BE2C (cell line): Measurements from ENCODE around the gene FBXW12.

Experiments
- DNase-seq: peaks from one replicate; pipeline ENCODE4 v3.0.0-alpha.2; 2020
- H3K27me3 ChIP-seq: fragments of 250-450 bp; sonication (Bioruptor Pico); 2 replicates; pipeline ENCODE4 v1.5.1; 2020; ENCODE audit warnings: mild to moderate bottlenecking
- H3K36me3 ChIP-seq: fragments of 250-450 bp; sonication (Bioruptor Pico); 2 replicates; pipeline ENCODE4 v1.5.1; 2020; ENCODE audit warnings: mild to moderate bottlenecking
- H3K4me1 ChIP-seq: fragments of 250-450 bp; sonication (Bioruptor Pico); 2 replicates; pipeline ENCODE4 v1.5.1; 2020
- H3K4me3 ChIP-seq: 2 replicates; pipeline ENCODE4 v1.5.1; 2011; ENCODE audit warnings: low read depth, low read length
- H3K9me3 ChIP-seq: fragments of 250-450 bp; sonication (Bioruptor Pico); 2 replicates; pipeline ENCODE4 v1.5.1; 2020
- TF ChIP-seq, protein P1 (sequence below): IDR thresholded peaks from 2 replicates; pipeline ENCODE4 v1.5.1; 2012; ENCODE audit warnings: mild to moderate bottlenecking, low read depth, low read length

The FBXW12 gene

DNA sequence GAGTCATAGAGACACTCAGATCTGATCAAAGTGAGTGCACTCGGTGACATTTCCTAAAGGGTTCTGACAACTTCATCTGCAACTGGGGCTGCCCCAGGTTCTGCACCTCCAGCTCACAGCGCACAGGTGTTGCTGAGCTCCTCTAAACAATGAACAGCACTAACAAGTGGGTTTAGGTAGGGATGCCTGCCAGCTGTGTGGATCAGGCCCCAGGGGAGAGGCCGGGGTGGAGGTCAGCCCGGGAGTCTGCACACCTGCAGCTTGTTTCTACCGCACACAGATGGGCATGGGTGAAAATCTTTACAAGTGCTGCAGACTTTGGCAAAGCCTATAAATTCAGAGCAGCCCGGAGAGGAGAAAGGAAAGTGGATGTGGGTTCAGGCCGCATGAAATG is 355 bp downstream of the FBXW12 start:
- H3K4me3 ChIP-seq, result no peak overlapping the region
- H3K4me1 ChIP-seq, result no peaks in the 10 kb centered on the region; the same call in 1 of the 2 replicates
- H3K27me3 ChIP-seq, result no peaks in the 10 kb centered on the region
- no peaks in the 10 kb centered on the region for H3K9me3 ChIP-seq
- no peak for DNase-seq
- TF ChIP-seq, protein P1, sequence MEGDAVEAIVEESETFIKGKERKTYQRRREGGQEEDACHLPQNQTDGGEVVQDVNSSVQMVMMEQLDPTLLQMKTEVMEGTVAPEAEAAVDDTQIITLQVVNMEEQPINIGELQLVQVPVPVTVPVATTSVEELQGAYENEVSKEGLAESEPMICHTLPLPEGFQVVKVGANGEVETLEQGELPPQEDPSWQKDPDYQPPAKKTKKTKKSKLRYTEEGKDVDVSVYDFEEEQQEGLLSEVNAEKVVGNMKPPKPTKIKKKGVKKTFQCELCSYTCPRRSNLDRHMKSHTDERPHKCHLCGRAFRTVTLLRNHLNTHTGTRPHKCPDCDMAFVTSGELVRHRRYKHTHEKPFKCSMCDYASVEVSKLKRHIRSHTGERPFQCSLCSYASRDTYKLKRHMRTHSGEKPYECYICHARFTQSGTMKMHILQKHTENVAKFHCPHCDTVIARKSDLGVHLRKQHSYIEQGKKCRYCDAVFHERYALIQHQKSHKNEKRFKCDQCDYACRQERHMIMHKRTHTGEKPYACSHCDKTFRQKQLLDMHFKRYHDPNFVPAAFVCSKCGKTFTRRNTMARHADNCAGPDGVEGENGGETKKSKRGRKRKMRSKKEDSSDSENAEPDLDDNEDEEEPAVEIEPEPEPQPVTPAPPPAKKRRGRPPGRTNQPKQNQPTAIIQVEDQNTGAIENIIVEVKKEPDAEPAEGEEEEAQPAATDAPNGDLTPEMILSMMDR, result no peak
- no peaks in the 10 kb centered on the region for H3K36me3 ChIP-seq

DNA sequence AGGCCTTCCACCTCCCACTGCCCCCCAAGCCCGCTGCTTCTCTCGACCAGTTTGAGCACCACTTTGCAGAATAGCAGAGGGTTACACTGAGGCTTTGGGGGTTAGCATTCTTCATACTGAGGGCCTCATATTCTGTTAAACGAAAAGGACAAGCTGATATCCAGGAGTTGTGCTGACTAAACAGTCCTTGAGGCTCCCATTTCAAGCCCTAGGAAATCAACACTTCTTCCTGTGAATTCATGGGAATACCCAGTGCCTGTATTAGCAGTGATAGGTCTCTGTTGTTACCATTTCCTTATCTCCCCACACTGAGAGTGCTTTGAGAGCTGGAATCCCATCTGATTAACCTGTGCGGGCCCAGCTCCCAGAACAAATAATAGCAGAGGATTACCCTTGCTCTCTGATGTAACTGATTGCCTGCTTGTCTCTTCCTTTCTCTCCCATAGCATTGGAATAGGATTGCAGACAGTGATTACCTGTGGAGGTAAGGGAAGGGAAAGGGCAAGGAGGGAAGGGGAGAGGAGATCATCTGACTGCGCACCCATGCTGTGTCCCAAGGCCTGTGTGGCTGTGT is 930 bp downstream of the FBXW12 start:
- Histone ChIP-seq H3K9me3 (no peaks in the 10 kb centered on the region), H3K27me3 (no peaks in the 10 kb centered on the region), H3K4me3 (no peak overlapping the region), H3K4me1 (no peaks in the 10 kb centered on the region; the same call in 1 of the 2 replicates), H3K36me3 (no peaks in the 10 kb centered on the region)
- TF ChIP-seq, protein P1, result no peak
- DNase-seq, result no peak

DNA sequence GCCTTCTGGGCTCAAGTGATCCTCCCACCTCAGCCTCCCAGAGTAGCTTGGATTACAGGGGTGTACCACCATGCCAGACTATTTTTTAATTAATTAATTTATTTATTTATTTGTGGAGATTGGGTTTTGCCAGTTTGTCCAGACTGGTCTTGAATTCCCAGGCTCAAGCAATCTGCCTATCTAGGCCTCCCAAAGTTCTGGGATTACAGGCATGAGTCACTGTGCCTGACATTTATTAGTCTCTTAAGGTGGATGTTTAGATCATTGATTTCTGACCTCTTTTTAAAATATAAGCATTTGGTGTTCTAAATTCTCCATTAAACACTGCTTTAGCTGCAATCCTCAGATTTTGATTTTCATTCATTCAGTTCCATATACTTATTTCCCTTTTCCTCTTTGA is 15.6 kb downstream of the FBXW12 start:
- TF ChIP-seq, protein P1, result no peak
- Histone ChIP-seq H3K4me3 (no peak overlapping the region), H3K36me3 (no peaks in the 10 kb centered on the region), H3K9me3 (no peaks in the 10 kb centered on the region), H3K27me3 (no peaks in the 10 kb centered on the region), H3K4me1 (no peaks in the 10 kb centered on the region)
- no peak for DNase-seq

DNA sequence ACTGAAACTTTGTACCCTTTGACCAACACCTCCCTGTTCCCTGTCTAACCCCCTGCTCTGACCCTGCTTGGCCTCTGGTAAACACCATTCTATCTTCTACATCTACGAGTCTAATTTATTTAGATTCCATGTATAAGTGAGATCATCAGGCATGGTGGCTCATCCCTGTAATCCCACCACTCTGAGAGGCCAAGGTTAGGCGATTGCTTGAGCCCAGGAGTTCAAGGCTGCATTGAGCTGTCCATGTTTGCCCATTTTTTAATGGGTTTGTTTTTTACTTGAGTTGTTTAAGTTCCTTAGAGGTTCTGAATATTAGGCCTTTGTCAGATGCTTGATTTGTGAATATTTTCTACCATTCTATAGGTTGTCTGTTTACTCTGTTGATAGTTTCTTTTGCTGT is 16.9 kb downstream of the FBXW12 start:
- Histone ChIP-seq H3K9me3 (no peaks in the 10 kb centered on the region), H3K36me3 (no peaks in the 10 kb centered on the region), H3K4me1 (no peaks in the 10 kb centered on the region), H3K27me3 (no peaks in the 10 kb centered on the region), H3K4me3 (no peak overlapping the region)
- DNase-seq, result no peak
- TF ChIP-seq, protein P1, result no peak

DNA sequence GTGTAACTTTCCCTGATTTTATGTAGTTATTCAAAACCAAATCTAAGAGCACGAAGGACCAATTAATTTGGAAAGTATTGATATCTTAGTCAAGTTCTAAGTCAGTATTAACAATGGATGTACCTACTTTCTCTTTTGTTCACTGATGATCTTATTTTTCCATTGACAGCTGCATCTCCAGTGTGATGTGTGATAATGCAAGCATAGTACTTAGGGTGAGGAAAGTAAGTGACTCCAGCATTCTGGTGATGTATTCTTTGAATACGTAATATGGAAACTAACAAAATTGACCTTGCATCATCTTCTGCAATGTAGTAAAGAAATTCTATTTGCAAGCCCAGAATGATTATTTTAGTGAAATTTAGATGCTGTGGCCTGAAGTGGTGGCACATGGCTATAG is 22.4 kb downstream of the FBXW12 start:
- H3K27me3 ChIP-seq, result no peaks in the 10 kb centered on the region
- H3K36me3 ChIP-seq, result no peaks in the 10 kb centered on the region
- TF ChIP-seq, protein P1, result no peak
- no peaks in the 10 kb centered on the region for H3K9me3 ChIP-seq
- H3K4me3 ChIP-seq, result no peak overlapping the region
- no peaks in the 10 kb centered on the region for H3K4me1 ChIP-seq
- DNase-seq, result no peak

DNA sequence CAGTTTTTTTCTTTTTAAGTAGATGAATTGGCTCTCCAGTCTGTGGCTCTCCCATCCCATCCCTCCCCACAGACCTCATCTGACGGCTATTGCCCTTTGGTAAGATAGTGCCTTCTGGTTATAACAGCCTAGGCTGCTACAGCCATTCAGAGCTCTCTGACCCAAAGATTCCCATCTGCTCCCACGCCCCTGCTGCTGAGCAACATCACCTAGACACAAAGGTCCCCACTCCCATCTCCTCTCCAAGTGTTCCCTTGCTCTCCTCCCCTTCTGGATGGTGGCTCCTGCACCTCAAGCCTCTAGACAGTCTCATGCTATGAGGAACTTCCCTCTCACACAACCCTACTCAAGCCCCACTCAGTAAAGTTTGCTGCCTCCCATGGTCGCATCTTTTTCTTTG is 23.7 kb downstream of the FBXW12 start:
- Histone ChIP-seq H3K4me1 (no peaks in the 10 kb centered on the region), H3K36me3 (no peaks in the 10 kb centered on the region), H3K9me3 (no peaks in the 10 kb centered on the region), H3K4me3 (no peak overlapping the region), H3K27me3 (no peaks in the 10 kb centered on the region)
- TF ChIP-seq, protein P1, result no peak
- DNase-seq, result no peak
